Ishikawa (cell line): ENCODE results near the gene CALCB.

Experiments
- CEBPB ChIP-seq: IDR thresholded peaks from 2 replicates; pipeline ENCODE4 v1.6.1; 2012
- CREB1 ChIP-seq: IDR thresholded peaks from 2 replicates; pipeline ENCODE4 v1.6.1; 2012; ENCODE audit warnings: low read depth
- EGR1 ChIP-seq: IDR thresholded peaks from 2 replicates; pipeline ENCODE4 v1.6.1; 2012
- EP300 ChIP-seq: IDR thresholded peaks from 2 replicates; pipeline ENCODE4 v1.6.1; 2012; ENCODE audit warnings: borderline replicate concordance
- FOXM1 ChIP-seq: IDR thresholded peaks from 2 replicates; pipeline ENCODE4 v1.6.1; 2012; ENCODE audit warnings: low read depth, borderline replicate concordance
- NFIC ChIP-seq: IDR thresholded peaks from 2 replicates; pipeline ENCODE4 v1.6.1; 2012
- RAD21 ChIP-seq: IDR thresholded peaks from 2 replicates; pipeline ENCODE4 v1.6.1; 2012; ENCODE audit warnings: low read depth
- REST ChIP-seq: IDR thresholded peaks from 2 replicates; pipeline ENCODE4 v1.6.1; 2012; ENCODE audit warnings: low read depth, mild to moderate bottlenecking
- TAF1 ChIP-seq: IDR thresholded peaks from 2 replicates; pipeline ENCODE4 v1.6.1; 2012; ENCODE audit warnings: low read depth, mild to moderate bottlenecking
- TCF12 ChIP-seq: IDR thresholded peaks from 2 replicates; pipeline ENCODE4 v1.6.1; 2012; ENCODE audit warnings: low read depth
- TEAD4 ChIP-seq: IDR thresholded peaks from 2 replicates; pipeline ENCODE4 v1.6.1; 2012
- YY1 ChIP-seq: IDR thresholded peaks from 2 replicates; pipeline ENCODE4 v1.6.1; 2012; ENCODE audit warnings: low read depth
- ZBTB7A ChIP-seq: IDR thresholded peaks from 2 replicates; pipeline ENCODE4 v1.6.1; 2012; ENCODE audit warnings: low read depth
- TF ChIP-seq, protein P1 (sequence below): IDR thresholded peaks from 2 replicates; pipeline ENCODE4 v1.6.1; 2012
- TF ChIP-seq, protein P2 (sequence below): IDR thresholded peaks from 2 replicates; pipeline ENCODE4 v1.6.1; 2012

CALCB gene

DNA sequence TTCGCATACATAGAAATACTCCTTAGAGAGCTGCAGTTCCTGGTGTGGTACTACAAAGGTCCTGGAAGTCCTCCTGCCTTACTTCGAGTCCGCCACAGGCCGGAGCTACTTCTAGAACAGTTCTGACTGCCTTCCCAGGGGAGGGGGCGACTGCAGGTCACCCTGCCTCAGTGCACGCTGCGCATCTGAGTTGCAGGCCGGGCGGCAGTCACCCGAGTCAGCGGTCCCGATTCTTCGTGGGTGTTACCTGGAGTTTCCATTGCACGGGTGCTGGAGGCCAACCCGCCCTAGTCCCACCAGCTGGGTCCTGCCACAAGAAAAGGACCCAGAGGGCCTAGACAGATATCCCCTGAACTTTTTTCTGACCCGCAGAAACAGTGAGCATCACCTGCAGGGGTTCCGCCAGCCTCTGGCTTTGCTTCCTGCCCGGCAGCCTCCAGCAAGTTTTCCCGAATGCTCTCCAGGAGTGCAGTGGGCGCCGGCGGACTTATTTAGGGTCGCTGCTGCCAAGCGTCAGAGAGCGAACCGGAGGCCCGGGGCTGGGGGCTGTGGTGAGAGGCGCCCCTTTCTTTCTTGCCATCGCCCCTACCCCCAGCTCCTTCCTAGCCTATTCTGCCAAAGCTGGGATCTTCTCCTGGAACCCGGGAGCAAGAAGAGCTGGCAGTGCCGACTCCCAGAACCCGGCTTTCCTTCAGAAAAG, 1.7 kb upstream of the CALCB start:
- TF ChIP-seq RAD21 (no peak), REST (no peak), CEBPB (no peak), TEAD4 (no peak), CREB1 (no peak), FOXM1 (no peak), EP300 (no peak), TAF1 (no peak)
- TF ChIP-seq, protein P1, sequence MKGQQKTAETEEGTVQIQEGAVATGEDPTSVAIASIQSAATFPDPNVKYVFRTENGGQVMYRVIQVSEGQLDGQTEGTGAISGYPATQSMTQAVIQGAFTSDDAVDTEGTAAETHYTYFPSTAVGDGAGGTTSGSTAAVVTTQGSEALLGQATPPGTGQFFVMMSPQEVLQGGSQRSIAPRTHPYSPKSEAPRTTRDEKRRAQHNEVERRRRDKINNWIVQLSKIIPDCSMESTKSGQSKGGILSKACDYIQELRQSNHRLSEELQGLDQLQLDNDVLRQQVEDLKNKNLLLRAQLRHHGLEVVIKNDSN: no peak

DNA sequence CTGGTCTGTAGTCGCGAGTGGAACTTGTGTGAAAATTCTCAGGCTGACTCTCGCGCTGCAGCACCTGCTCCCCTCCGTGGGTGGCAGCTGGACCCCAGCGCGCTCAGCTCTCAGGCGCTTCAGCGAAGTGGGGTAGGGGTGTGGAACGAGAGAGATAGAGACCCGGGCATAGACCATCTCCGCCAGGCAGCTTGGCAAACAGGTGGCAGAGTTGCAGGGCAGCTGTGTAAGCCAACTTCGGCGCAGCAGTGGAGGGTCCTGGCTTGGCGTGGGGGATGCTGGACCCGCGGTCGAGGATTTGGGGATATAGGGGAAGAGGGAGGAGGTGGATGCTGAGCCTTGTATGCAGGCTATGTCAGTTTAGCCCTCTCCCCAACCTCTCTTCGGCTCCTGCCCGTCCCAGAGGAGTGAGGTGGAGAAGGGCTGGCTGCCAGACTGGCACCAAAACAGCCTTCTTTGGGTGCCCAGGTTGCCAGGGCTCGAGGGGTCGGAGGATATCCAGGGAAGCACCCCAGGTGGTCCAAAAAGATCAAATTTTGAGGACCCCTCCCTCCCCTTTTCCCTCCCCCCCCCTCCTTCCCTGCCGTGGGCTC, 746 bp upstream of the CALCB start:
- TF ChIP-seq REST: no peak
- no peak for TF ChIP-seq FOXM1
- TF ChIP-seq CREB1: no peak
- TF ChIP-seq, protein P1: no peak
- TF ChIP-seq, protein P2, sequence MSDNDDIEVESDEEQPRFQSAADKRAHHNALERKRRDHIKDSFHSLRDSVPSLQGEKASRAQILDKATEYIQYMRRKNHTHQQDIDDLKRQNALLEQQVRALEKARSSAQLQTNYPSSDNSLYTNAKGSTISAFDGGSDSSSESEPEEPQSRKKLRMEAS: no peak
- TF ChIP-seq EP300: no peak
- TF ChIP-seq RAD21: no peak
- TF ChIP-seq EGR1: no peak
- no peak for TF ChIP-seq YY1
- no peak for TF ChIP-seq ZBTB7A
- TF ChIP-seq NFIC: no peak
- TF ChIP-seq TAF1: no peak
- no peak for TF ChIP-seq TEAD4

GRCh38 chr11:15074206-15075161, 1.1 kb downstream of the CALCB start:
- TF ChIP-seq ZBTB7A (peak; percentile 40; the same call in 1 of the 2 replicates), RAD21 (peak; percentile 81), FOXM1 (no peak)
- TF ChIP-seq, protein P2: peak; percentile 40
- TF ChIP-seq, protein P1: peak; percentile 47

DNA sequence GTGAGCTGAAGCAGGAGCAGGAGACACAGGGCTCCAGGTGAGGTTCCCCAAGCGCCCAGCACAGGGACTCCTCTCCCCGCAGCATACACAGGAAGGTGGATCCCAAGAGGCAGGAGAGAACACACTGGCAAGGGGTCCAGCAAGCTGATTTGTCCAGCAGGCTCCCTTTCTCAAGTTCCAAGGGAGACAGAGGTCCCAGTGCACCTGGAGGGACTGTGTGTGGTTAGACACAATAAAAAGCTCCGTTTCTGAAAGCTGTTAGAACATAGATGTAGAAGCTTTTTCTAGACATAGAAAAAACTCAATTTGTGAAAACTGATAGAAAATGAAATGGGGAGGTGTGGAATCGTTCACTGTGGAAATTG, 1.8 kb downstream of the CALCB start:
- TF ChIP-seq, protein P1: no peak
- TF ChIP-seq EGR1: no peak
- TF ChIP-seq ZBTB7A: no peak
- no peak for TF ChIP-seq TCF12

DNA sequence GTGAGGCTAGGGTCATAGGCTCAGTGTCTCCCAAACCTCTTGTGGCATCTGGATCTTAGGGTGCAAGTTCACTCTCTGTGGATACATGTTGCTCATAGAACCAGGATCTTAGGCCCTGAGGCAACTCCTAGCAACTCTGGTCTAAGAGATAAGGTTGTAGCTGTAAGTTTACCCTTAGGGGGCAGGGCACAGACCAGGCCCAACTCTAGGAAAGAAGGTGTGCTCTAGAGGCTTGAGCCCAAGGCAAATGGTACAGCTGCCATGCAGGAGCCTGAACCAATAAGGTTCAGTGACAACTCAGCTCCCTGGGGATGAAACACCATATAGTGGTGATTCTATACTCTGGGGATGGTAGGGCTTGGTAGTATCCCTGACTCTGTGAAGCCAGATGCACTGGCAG, 17.8 kb downstream of the CALCB start:
- TF ChIP-seq CREB1: no peak
- no peak for TF ChIP-seq FOXM1
- no peak for TF ChIP-seq TCF12
- TF ChIP-seq ZBTB7A: no peak
- no peak for TF ChIP-seq TEAD4
- TF ChIP-seq RAD21: no peak
- no peak for TF ChIP-seq EP300
- TF ChIP-seq TAF1: no peak
- TF ChIP-seq, protein P2: no peak
- TF ChIP-seq CEBPB: no peak
- no peak for TF ChIP-seq EGR1
- TF ChIP-seq, protein P1: no peak
- TF ChIP-seq YY1: no peak
- TF ChIP-seq REST: no peak
- TF ChIP-seq NFIC: no peak
